Panc1 (cell line): ENCODE data around the gene SRP68. TPM values are rescaled to one million over a fixed set of nuclear protein-coding genes. Genes with fewer than 3 reads are reported as not detected.

ENCODE experiments used
- ATAC-seq: fragments of 200-7000 bp; cut with Tn5 transposase; 2 replicates; pipeline ENCODE4 v1.9.1; 2020; ENCODE audit warnings: mild to moderate bottlenecking, moderate library complexity
- BruUV-seq: library from RNA; stranded (reverse); fragments of 400-500 nt; replicated peaks from 2 replicates; lab custom pipeline; 2021; lab: Mats Ljungman, UMichigan
- CTCF ChIA-PET: fragments of 300-600 bp; sonication (Branson Sonifier 250); formaldehyde crosslinking; loops from one replicate; lab custom pipeline; 2022; ENCODE audit warnings: antibody characterized with exemption; lab: Charles Lee
- POLR2A ChIA-PET: fragments of 300-600 bp; sonication (Branson Sonifier 250); formaldehyde crosslinking; loops from one replicate; lab custom pipeline; 2022; ENCODE audit warnings: antibody characterized with exemption; lab: Charles Lee
- DNase-seq: peaks from one replicate; pipeline ENCODE4 v3.0.0-alpha.2; 2010; ENCODE audit warnings: low read depth, low spot score
- H3K27ac ChIP-seq: 2 replicates; pipeline ENCODE4 v1.5.1; 2011; ENCODE audit warnings: mild to moderate bottlenecking, low read length, inconsistent platforms
- H3K27me3 ChIP-seq: fragments of 200-500 bp; sonication (Bioruptor generic); 2 replicates; pipeline ENCODE4 v1.6.0; 2014; ENCODE audit warnings: low read length, inconsistent platforms; ENCODE audit not compliant: control insufficient read depth, insufficient read depth
- H3K36me3 ChIP-seq: fragments of 200-500 bp; sonication (Bioruptor generic); 2 replicates; pipeline ENCODE4 v1.5.1; 2014; ENCODE audit warnings: inconsistent platforms, mild to moderate bottlenecking, low read length, moderate library complexity; ENCODE audit not compliant: control insufficient read depth, insufficient read depth
- H3K4me1 ChIP-seq: 2 replicates; pipeline ENCODE4 v1.5.1; 2011; ENCODE audit warnings: inconsistent platforms, mild to moderate bottlenecking, low read length, moderate library complexity; ENCODE audit not compliant: control insufficient read depth, insufficient read depth
- H3K4me3 ChIP-seq, 2 experiments: 2 replicates each; pipeline ENCODE4 v1.5.1; 2011 to 2012; ENCODE audit warnings: low read depth in 2 of 2, low read length in 2 of 2, mild to moderate bottlenecking in 2 of 2, inconsistent platforms in 1 of 2, moderate library complexity in 1 of 2
- H3K9me3 ChIP-seq: fragments of 200-500 bp; sonication (Bioruptor generic); 2 replicates; pipeline ENCODE4 v1.5.1; 2014; ENCODE audit warnings: low read depth, mild to moderate bottlenecking, inconsistent platforms, low read length, moderate library complexity; ENCODE audit not compliant: control insufficient read depth, insufficient read depth
- POLR2AphosphoS5 ChIP-seq: IDR thresholded peaks from 2 replicates; pipeline ENCODE4 v1.6.1; 2012; ENCODE audit warnings: mild to moderate bottlenecking, low read depth, low read length, moderate library complexity
- SIN3A ChIP-seq: IDR thresholded peaks from 2 replicates; pipeline ENCODE4 v1.6.1; 2012; ENCODE audit warnings: low read depth, mild to moderate bottlenecking, low read length, moderate library complexity, borderline replicate concordance; ENCODE audit not compliant: insufficient read depth
- TCF7L2 ChIP-seq: IDR thresholded peaks from 2 replicates; pipeline ENCODE4 v1.6.1; 2011; ENCODE audit warnings: mild to moderate bottlenecking, low read depth, low read length, inconsistent platforms
- in situ Hi-C: cut with HindIII; loops from 2 replicates; pipeline ENCODE4 v1.10.0; 2016; ENCODE audit warnings: low sequenced_read_pairs, low pct_unique_long_range_greater_than_20kb
- intact Hi-C: fragments of 100-400 bp; cut with micrococcal nuclease; formaldehyde crosslinking; loops from one replicate; pipeline ENCODE4 v1.10.0; 2022; ENCODE audit not compliant: unreplicated experiment
- total RNA-seq: library from RNA; stranded (reverse); gene quantifications from one replicate; pipeline ENCODE4 v1.2.1, GENCODE V29; 2021; ENCODE audit not compliant: unreplicated experiment
- TF ChIP-seq, protein P1 (sequence below): fragments of 450-650 bp; IDR thresholded peaks from 2 replicates; pipeline ENCODE4 v1.5.1; 2017; ENCODE audit warnings: mild to moderate bottlenecking
- TF ChIP-seq, protein P2 (sequence below), 2 experiments: IDR thresholded peaks; 2 replicates each; pipeline ENCODE4 v1.6.1; 2011 to 2012; ENCODE audit warnings: low read depth in 2 of 2, control low read depth in 1 of 2, low read length in 1 of 2, mild to moderate bottlenecking in 1 of 2, moderate library complexity in 1 of 2; ENCODE audit not compliant: insufficient read depth in 1 of 2

SRP68 gene
- total RNA-seq, 1 experiment from 2014 or later, result 100 TPM

- Histone ChIP-seq H3K27ac (peak overlapping the region; percentile 95), H3K4me1 (peaks cover 14% of the 10 kb centered on the region), H3K27me3 (no peaks in the 10 kb centered on the region), H3K4me3 (peak overlapping the region; percentile 79 to 87), H3K9me3 (no peaks in the 10 kb centered on the region), H3K36me3 (peaks cover 8% of the 10 kb centered on the region; the same call in 1 of the 2 replicates)
- intact Hi-C loops, result no loop called here
- in situ Hi-C loops, result no loop called here
- no peak for TF ChIP-seq SIN3A
- TF ChIP-seq POLR2AphosphoS5, result no peak
- TF ChIP-seq TCF7L2, result no peak
- TF ChIP-seq, protein P1, sequence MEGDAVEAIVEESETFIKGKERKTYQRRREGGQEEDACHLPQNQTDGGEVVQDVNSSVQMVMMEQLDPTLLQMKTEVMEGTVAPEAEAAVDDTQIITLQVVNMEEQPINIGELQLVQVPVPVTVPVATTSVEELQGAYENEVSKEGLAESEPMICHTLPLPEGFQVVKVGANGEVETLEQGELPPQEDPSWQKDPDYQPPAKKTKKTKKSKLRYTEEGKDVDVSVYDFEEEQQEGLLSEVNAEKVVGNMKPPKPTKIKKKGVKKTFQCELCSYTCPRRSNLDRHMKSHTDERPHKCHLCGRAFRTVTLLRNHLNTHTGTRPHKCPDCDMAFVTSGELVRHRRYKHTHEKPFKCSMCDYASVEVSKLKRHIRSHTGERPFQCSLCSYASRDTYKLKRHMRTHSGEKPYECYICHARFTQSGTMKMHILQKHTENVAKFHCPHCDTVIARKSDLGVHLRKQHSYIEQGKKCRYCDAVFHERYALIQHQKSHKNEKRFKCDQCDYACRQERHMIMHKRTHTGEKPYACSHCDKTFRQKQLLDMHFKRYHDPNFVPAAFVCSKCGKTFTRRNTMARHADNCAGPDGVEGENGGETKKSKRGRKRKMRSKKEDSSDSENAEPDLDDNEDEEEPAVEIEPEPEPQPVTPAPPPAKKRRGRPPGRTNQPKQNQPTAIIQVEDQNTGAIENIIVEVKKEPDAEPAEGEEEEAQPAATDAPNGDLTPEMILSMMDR, result no peak
- TF ChIP-seq, protein P2, sequence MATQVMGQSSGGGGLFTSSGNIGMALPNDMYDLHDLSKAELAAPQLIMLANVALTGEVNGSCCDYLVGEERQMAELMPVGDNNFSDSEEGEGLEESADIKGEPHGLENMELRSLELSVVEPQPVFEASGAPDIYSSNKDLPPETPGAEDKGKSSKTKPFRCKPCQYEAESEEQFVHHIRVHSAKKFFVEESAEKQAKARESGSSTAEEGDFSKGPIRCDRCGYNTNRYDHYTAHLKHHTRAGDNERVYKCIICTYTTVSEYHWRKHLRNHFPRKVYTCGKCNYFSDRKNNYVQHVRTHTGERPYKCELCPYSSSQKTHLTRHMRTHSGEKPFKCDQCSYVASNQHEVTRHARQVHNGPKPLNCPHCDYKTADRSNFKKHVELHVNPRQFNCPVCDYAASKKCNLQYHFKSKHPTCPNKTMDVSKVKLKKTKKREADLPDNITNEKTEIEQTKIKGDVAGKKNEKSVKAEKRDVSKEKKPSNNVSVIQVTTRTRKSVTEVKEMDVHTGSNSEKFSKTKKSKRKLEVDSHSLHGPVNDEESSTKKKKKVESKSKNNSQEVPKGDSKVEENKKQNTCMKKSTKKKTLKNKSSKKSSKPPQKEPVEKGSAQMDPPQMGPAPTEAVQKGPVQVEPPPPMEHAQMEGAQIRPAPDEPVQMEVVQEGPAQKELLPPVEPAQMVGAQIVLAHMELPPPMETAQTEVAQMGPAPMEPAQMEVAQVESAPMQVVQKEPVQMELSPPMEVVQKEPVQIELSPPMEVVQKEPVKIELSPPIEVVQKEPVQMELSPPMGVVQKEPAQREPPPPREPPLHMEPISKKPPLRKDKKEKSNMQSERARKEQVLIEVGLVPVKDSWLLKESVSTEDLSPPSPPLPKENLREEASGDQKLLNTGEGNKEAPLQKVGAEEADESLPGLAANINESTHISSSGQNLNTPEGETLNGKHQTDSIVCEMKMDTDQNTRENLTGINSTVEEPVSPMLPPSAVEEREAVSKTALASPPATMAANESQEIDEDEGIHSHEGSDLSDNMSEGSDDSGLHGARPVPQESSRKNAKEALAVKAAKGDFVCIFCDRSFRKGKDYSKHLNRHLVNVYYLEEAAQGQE (IDR thresholded peaks at IDR 0.05; ENCODE audit: insufficient read depth in 1 of 2, low read depth in 2 of 2, low read length in 1 of 2), result no peak
- no peak; the same call in 1 of the 2 replicates for ATAC-seq
- BruUV-seq, result TSS peak; percentile 99
- CTCF ChIA-PET, result interaction anchor here (0.6 kb wide), 1 partner anchor 196 kb away, joined by 5 read pairs; no protein-coding TSS in a partner anchor
- DNase-seq, result no peak
- POLR2A ChIA-PET, result no interaction called here
These were observed 32.0 kb upstream of the SRP68 start for GRCh38 chr17:76104140-76104895.

GRCh38 chr17:76103274-76104139 is 31.2 kb upstream of the SRP68 start, which contains the start of gene EXOC7:
Gene EXOC7, minus strand, starts transcription at chr17:76103787. Its CDS starts 95 bp downstream, at chr17:76103692.
- peaks cover 14% of the 10 kb centered on the region for H3K4me1 ChIP-seq
- TF ChIP-seq, protein P1, result no peak
- TF ChIP-seq TCF7L2, result no peak
- TF ChIP-seq POLR2AphosphoS5, result peak; percentile 95
- TF ChIP-seq SIN3A, result peak; percentile 86
- TF ChIP-seq, protein P2 (IDR thresholded peaks at IDR 0.05; ENCODE audit: insufficient read depth in 1 of 2, low read depth in 2 of 2, low read length in 1 of 2), result peak in 1 of 2 experiments; percentile 29; a peak in 1 of 4 replicates
- in situ Hi-C loops, result no loop called here
- DNase-seq (peak; percentile 58), ATAC-seq (peak; percentile 95)
- H3K36me3 ChIP-seq, result peaks cover 8% of the 10 kb centered on the region; the same call in 1 of the 2 replicates
- peak within 1 kb of the TSS; percentile 95 for H3K27ac ChIP-seq
- no peaks in the 10 kb centered on the region for H3K27me3 ChIP-seq
- POLR2A ChIA-PET, result interaction anchor here (0.6 kb wide), 3 partner anchors 47 to 199 kb away, joined by 3 to 4 read pairs (median 3); no protein-coding TSS in a partner anchor
- H3K9me3 ChIP-seq, result no peaks in the 10 kb centered on the region
- peak within 1 kb of the TSS; percentile 79 to 87 for H3K4me3 ChIP-seq
- intact Hi-C loops, result no loop called here
- CTCF ChIA-PET, result interaction anchor here (0.6 to 0.7 kb wide), 2 partner anchors 15 to 196 kb away, joined by 3 to 5 read pairs; no protein-coding TSS in a partner anchor
- TSS peak; percentile 70 for BruUV-seq
